Vagina (tissue), 2 donors: Measurements from ENCODE around the gene CFAP74.

ENCODE experiments used
- POLR2A ChIP-seq, 2 donors: fragments of 450-650 bp; IDR thresholded peaks; one replicate each; pipeline ENCODE4 v1.6.1; 2017; ENCODE audit warnings: antibody characterized with exemption in 2 of 2, mild to moderate bottlenecking in 2 of 2, moderate library complexity in 2 of 2
- TF ChIP-seq, protein P1 (sequence below), 3 experiments: fragments of 450-650 bp in 2 of 3; fragments of 200-600 bp in 1 of 3; sonication (generic) in 1 of 3; IDR thresholded peaks; one replicate each; pipeline ENCODE4 v1.5.1; 2017 to 2019; ENCODE audit warnings: antibody characterized with exemption in 3 of 3, mild to moderate bottlenecking in 2 of 3, moderate library complexity in 2 of 3

DNA sequence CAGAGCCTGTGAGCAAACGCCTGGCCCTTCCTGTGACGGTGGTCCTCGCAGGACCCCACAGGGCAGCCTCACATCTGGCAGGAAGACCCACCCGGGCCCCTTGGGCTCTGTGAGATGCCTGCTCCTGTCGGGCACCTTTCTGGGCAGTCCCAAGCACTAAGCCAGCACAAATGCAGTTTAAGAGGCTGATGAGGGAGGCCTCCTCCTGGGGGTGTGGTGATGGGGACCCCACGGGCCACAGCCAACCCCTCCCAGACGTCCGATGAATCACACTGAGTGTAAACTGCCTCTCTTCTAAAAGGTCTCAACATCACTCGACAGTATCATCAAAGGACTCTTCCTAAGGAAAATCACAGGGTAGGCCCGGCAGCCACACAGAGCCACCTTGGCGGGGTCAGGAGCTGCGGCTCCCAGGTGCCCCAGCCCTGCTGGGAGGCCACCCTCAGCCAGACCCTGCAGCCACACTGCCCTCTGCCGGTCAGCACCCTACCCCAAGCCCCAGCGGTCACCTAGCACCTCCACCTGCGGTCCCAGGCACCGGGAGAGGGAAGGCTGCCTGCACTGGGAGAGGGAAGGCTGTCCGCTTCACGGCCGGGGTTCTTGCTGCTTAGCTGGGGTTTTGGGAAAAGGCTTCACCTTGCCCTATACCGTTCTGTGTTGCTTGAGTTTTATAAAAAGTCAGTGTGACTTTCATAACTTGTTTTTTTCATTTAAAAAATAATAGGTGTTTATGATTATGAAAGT, 42.8 kb upstream of the CFAP74 start:
- TF ChIP-seq, protein P1, sequence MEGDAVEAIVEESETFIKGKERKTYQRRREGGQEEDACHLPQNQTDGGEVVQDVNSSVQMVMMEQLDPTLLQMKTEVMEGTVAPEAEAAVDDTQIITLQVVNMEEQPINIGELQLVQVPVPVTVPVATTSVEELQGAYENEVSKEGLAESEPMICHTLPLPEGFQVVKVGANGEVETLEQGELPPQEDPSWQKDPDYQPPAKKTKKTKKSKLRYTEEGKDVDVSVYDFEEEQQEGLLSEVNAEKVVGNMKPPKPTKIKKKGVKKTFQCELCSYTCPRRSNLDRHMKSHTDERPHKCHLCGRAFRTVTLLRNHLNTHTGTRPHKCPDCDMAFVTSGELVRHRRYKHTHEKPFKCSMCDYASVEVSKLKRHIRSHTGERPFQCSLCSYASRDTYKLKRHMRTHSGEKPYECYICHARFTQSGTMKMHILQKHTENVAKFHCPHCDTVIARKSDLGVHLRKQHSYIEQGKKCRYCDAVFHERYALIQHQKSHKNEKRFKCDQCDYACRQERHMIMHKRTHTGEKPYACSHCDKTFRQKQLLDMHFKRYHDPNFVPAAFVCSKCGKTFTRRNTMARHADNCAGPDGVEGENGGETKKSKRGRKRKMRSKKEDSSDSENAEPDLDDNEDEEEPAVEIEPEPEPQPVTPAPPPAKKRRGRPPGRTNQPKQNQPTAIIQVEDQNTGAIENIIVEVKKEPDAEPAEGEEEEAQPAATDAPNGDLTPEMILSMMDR (IDR thresholded peaks at IDR 0.05) = peak in 1 of 3 experiments; percentile 45
- no peak for TF ChIP-seq POLR2A (IDR thresholded peaks at IDR 0.05)
